Measurements from ENCODE around the gene MAP3K7. TPM values are rescaled to one million over a fixed set of nuclear protein-coding genes. Genes with fewer than 3 reads are reported as not detected.
"Not testable (repeated sequence)": the region's sequence is repeated elsewhere in the genome, so short reads cannot be mapped to it uniquely, and the experiment has no call there.

The MAP3K7 gene
- total RNA-seq, 1 donor from 2014 or later, result 22.0 TPM

DNA sequence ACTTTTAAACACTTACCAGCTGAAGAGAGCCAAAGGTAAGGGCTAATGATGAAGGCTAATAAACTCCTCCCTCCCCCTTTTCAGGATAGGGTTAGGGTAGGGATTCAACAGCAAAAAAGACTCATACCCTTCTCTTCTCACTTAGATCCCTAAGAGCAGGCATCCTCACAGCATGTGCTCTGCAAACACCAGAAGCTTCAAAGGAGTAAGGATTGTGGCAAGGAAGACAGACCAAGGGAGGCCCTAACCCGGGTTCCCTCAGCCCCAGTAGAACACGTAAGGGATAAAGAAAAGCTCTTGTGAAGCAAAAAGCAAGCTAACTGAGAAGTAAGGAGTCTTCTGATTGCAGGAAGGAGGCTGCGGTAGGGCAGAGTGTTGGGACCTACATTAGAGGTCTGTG is 11.6 kb downstream of the MAP3K7 start:
- DNase-seq (no peak), ATAC-seq (no peak)
- no peak overlapping the region for H3K4me3 ChIP-seq
- H3K27me3 ChIP-seq (ENCODE audit: low read depth), result no peaks in the 10 kb centered on the region
- H3K4me1 ChIP-seq, result no peaks in the 10 kb centered on the region
- H3K36me3 ChIP-seq, result no peaks in the 10 kb centered on the region
- intact Hi-C loops (cut with DNase I), result no loop called here
- H3K9me3 ChIP-seq, result no peaks in the 10 kb centered on the region
- TF ChIP-seq, protein P1, sequence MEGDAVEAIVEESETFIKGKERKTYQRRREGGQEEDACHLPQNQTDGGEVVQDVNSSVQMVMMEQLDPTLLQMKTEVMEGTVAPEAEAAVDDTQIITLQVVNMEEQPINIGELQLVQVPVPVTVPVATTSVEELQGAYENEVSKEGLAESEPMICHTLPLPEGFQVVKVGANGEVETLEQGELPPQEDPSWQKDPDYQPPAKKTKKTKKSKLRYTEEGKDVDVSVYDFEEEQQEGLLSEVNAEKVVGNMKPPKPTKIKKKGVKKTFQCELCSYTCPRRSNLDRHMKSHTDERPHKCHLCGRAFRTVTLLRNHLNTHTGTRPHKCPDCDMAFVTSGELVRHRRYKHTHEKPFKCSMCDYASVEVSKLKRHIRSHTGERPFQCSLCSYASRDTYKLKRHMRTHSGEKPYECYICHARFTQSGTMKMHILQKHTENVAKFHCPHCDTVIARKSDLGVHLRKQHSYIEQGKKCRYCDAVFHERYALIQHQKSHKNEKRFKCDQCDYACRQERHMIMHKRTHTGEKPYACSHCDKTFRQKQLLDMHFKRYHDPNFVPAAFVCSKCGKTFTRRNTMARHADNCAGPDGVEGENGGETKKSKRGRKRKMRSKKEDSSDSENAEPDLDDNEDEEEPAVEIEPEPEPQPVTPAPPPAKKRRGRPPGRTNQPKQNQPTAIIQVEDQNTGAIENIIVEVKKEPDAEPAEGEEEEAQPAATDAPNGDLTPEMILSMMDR (IDR thresholded peaks at IDR 0.05), result no peak
- H3K27ac ChIP-seq, result no peak overlapping the region

DNA sequence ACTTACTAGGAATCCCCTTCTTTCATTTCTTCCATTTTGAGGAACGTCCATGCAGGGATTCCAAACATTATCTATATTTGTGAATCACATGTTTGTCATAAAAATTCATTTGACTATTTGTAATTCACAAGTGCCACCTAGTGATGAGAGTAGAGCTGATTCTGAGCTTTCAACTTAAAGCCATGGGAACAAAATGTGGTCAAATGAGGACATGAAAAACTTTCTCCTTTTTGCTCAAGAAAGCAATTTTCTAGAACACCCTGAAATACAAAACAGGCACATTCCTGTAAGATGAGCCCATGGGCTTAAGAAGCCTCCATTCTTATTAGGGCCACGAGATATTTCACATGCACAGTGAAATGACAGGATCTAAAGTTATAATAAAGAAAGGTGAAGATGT is 12.3 kb downstream of the MAP3K7 start:
- H3K4me1 ChIP-seq, result no peaks in the 10 kb centered on the region
- DNase-seq (no peak), ATAC-seq (no peak)
- H3K27me3 ChIP-seq (ENCODE audit: low read depth), result no peaks in the 10 kb centered on the region
- no peaks in the 10 kb centered on the region for H3K9me3 ChIP-seq
- no peaks in the 10 kb centered on the region for H3K36me3 ChIP-seq
- intact Hi-C loops (cut with DNase I), result no loop called here
- H3K27ac ChIP-seq, result no peak overlapping the region
- TF ChIP-seq, protein P1 (IDR thresholded peaks at IDR 0.05), result no peak
- H3K4me3 ChIP-seq, result no peak overlapping the region

DNA sequence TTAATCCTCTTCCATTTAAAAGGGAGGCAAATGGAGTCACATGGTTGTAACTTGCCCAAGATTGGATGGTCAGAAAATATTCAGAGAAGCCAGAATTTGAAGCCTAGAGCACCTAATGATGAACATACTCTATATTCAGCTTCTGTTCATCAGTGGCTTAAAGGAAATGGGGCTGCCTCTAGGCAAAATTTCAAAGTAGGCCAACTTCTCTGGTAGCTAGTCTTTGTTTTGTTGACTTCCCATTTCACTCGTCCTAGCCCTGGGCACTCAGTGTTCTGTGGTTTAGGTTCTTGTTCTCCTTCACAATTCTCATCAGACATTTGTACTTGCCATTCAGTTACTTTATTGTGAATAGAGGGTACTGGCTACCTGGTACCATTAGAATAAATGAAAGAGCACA is 13.2 kb downstream of the MAP3K7 start:
- H3K27me3 ChIP-seq (ENCODE audit: low read depth), result no peaks in the 10 kb centered on the region
- TF ChIP-seq, protein P1 (IDR thresholded peaks at IDR 0.05), result no peak
- no peaks in the 10 kb centered on the region for H3K4me1 ChIP-seq
- H3K27ac ChIP-seq, result no peak overlapping the region
- DNase-seq (no peak), ATAC-seq (no peak)
- intact Hi-C loops (cut with DNase I), result no loop called here
- no peaks in the 10 kb centered on the region for H3K9me3 ChIP-seq
- no peak overlapping the region for H3K4me3 ChIP-seq
- H3K36me3 ChIP-seq, result peaks cover 4% of the 10 kb centered on the region

DNA sequence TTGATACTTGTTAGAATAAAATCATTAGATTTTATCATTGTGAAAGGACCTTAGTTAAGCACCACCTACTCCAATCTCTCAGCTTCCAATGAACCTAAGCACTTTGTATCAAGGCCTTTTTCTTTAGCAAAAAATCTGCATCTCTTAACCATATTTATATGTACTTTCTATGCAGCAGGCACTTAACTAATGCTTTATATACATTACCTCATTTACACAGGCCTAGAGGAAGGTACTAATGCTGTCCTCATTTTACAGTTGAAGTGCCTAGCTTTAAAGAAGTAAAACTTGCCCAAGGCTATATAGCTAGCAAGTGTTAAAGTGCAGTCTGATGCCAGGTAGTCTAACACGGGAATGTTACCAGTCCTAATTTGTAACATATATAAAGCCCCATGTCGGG is 14.0 kb downstream of the MAP3K7 start:
- DNase-seq (no peak), ATAC-seq (no peak)
- Histone ChIP-seq H3K36me3 (peaks cover 12% of the 10 kb centered on the region), H3K27ac (no peak overlapping the region), H3K9me3 (no peaks in the 10 kb centered on the region), H3K27me3 (ENCODE audit: low read depth) (no peaks in the 10 kb centered on the region), H3K4me3 (no peak overlapping the region), H3K4me1 (no peaks in the 10 kb centered on the region)
- intact Hi-C loops (cut with DNase I), result no loop called here
- TF ChIP-seq, protein P1 (IDR thresholded peaks at IDR 0.05), result no peak

DNA sequence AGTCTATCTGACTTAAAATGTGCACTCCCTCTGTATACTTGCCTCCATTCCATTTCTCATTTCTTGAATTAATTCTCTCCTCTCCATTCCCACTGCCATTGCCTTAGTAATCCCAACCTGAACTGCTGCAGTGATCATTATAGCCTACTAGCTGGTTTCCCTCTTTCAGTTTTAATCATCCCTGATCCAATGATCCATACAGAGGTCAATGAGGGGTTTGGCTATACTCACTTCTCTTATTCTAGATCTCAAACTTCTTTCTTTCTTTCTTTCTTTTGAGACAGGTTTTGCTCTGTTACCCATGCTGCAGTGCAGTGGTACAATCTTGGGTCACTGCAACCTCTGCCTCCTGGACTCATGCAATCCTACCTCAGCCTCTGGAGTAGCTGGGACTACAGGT is 17.6 kb downstream of the MAP3K7 start:
- Histone ChIP-seq H3K4me3 (no peak overlapping the region), H3K27ac (no peak overlapping the region), H3K27me3 (ENCODE audit: low read depth) (no peaks in the 10 kb centered on the region), H3K36me3 (peaks cover 12% of the 10 kb centered on the region), H3K4me1 (no peaks in the 10 kb centered on the region), H3K9me3 (no peaks in the 10 kb centered on the region)
- intact Hi-C loops (cut with DNase I), result no loop called here
- DNase-seq, result no peak
- TF ChIP-seq, protein P1 (IDR thresholded peaks at IDR 0.05), result no peak
- ATAC-seq, result no peak

DNA sequence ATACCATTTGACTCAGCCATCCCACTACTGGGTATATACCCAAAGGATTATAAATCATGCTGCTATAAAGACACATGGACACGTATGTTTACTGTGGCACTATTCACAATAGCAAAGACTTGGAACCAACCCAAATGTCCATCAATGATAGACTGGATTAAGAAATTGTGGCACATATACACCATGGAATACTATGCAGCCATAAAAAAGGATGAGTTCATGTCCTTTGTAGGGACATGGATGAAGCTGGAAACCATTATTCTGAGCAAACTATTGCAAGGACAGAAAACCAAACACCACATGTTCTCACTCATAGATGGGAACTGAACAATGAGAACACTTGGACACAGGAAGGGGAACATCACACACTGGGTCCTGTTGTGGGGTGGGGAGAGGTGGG is 19.2 kb downstream of the MAP3K7 start:
- DNase-seq; H3K27me3 ChIP-seq (ENCODE audit: low read depth); ATAC-seq; H3K4me3 ChIP-seq; H3K27ac ChIP-seq; H3K9me3 ChIP-seq; H3K4me1 ChIP-seq; intact Hi-C loops (cut with DNase I): not testable (repeated sequence)
- peaks cover 16% of the 10 kb centered on the region for H3K36me3 ChIP-seq

DNA sequence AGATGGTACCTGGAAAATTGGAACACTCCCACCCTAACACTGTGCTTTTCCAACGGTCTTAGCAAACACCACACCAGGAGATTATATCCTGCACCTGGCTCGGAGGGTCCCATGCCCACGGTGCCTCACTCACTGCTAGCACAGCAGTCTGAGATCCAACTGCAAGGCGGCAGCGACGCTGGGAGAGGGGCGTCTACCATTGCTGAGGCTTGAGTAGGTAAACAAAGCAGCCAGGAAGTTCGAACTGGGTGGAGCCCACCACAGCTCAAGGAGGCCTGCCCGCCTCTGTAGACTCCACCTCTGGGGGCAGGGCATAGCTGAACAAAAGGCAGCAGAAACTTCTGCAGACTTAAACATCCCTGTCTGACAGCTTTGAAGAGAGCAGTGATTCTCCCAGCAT is 24.5 kb downstream of the MAP3K7 start:
- DNase-seq; H3K4me1 ChIP-seq; H3K27me3 ChIP-seq (ENCODE audit: low read depth); ATAC-seq; H3K9me3 ChIP-seq; H3K27ac ChIP-seq; H3K4me3 ChIP-seq; intact Hi-C loops (cut with DNase I): not testable (repeated sequence)
- H3K36me3 ChIP-seq, result peaks cover 52% of the 10 kb centered on the region
